Kidney epithelial cell (primary cell): Measurements from ENCODE around the gene APOBEC3F. TPM values are rescaled to one million over a fixed set of nuclear protein-coding genes. Genes with fewer than 3 reads are reported as not detected.
"Not testable (repeated sequence)": the region's sequence is repeated elsewhere in the genome, so short reads cannot be mapped to it uniquely, and the experiment has no call there.

Experiments
- DNase-seq: peaks from one replicate; pipeline ENCODE4 v3.0.0-alpha.2; 2010; ENCODE audit warnings: low read depth
- H3K27me3 ChIP-seq: 2 replicates; pipeline ENCODE4 v1.6.0; 2011; ENCODE audit warnings: low read length; ENCODE audit not compliant: control insufficient read depth, insufficient read depth
- H3K36me3 ChIP-seq: 2 replicates; pipeline ENCODE4 v1.5.1; 2011; ENCODE audit warnings: low read length; ENCODE audit not compliant: control insufficient read depth, insufficient read depth
- H3K4me3 ChIP-seq: 2 replicates; pipeline ENCODE4 v1.5.1; 2011; ENCODE audit warnings: low read depth, mild to moderate bottlenecking, control low read depth, low read length
- CTCF ChIP-seq: IDR thresholded peaks from 2 replicates; pipeline ENCODE4 v1.5.1; 2011; ENCODE audit warnings: mild to moderate bottlenecking, moderate library complexity, low read length, control low read depth, inconsistent platforms; ENCODE audit not compliant: insufficient read depth, poor library complexity, severe bottlenecking
- total RNA-seq: library from RNA; depleted of rRNA; stranded (reverse); fragments of >200 nt; gene quantifications from 2 replicates; pipeline ENCODE4 v1.2.3, GENCODE V29; 2015

The APOBEC3F gene
- 7.5 and 8.7 TPM in 2 replicates for total RNA-seq

DNA sequence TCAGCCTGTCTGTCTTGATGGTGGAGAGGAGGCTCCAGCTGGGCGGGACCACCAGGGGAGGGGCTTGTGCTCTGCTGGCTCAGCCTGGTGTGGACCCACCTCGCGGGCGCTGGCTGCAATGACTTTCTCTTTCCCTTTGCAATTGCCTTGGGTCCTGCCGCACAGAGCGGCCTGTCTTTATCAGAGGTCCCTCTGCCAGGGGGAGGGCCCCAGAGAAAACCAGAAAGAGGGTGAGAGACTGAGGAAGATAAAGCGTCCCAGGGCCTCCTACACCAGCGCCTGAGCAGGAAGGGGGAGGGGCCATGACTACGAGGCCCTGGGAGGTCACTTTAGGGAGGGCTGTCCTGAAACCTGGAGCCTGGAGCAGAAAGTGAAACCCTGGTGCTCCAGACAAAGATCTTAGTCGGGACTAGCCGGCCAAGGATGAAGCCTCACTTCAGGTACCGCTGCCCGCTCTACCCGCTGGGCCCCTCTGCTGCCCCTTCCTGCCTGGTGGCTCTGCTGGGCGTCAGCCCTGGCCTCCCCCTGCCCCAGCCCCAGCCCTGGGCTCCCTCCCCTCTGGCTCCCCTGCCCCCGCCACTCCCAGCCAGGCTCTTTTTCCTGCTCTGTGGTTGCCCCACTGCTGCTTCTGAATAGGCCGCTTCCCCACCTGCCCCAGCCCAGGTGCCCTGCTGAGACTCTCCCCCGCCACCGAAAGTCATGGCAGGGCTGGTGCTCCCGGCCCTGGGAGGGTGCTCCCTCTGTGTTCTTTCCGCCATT is at the start of gene APOBEC3F:
TSS of gene APOBEC3F (plus strand) at position 327 of the 759 bp plus-strand sequence. CDS start at position 424, 97 bp downstream.
- H3K4me3 ChIP-seq: peak within 1 kb of the TSS; percentile 61
- not testable (repeated sequence) for H3K27me3 ChIP-seq, H3K36me3 ChIP-seq
- DNase-seq: peak; percentile 5

GRCh38 chr22:38992871-38993371 is 47.7 kb upstream of the APOBEC3F start:
- not testable (repeated sequence) for DNase-seq, H3K4me3 ChIP-seq, H3K36me3 ChIP-seq
- peaks cover 11% of the 10 kb centered on the region for H3K27me3 ChIP-seq

DNA sequence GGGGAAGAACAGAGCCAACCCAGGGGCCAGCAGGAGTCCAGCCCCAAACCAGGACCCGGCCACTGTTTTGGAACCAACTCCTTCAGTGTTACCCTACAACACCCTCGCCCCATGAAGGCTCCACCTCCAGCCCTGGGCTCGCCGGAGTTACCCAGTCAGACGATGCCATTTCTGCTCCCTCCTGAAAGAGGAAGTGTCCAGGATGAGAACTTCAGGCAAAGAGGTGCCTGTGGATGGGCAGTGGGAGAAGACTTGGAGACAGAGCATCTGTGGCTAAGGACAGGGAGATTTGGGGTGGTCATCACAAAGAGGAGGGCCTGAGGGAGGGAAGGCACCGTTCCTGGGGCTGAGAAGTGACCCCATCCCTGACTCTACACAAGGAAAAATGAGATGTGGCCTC is 44.6 kb upstream of the APOBEC3F start:
- no peaks in the 10 kb centered on the region for H3K36me3 ChIP-seq
- no peak overlapping the region for H3K4me3 ChIP-seq
- TF ChIP-seq CTCF: no peak
- H3K27me3 ChIP-seq: peaks cover 11% of the 10 kb centered on the region
- no peak for DNase-seq

DNA sequence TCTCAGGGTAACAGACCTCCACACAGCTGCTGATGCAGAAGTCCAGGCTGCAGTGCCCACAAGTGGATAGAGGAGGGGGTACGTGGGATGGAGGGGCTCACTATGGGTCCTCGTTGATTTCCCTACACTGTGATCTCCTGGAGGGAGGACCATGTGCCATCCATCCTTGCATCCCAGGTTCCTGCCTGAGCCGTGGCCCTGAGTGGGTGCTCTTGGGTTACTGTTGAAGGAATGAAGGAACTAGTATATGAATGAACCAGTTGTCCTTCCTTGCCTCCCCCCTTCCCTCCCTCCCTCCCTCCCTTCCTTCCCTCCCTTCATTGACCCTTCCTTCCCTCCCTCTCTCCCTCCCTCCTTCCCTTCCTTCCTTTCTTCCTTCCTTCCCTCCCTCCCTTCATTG is 43.1 kb upstream of the APOBEC3F start:
- Histone ChIP-seq H3K4me3 (no peak overlapping the region), H3K27me3 (peaks cover 11% of the 10 kb centered on the region), H3K36me3 (no peaks in the 10 kb centered on the region)
- no peak for DNase-seq
- TF ChIP-seq CTCF: no peak

GRCh38 chr22:39003165-39003638 is 37.5 kb upstream of the APOBEC3F start:
- H3K27me3 ChIP-seq: no peaks in the 10 kb centered on the region
- H3K36me3 ChIP-seq: no peaks in the 10 kb centered on the region
- no peak for DNase-seq
- TF ChIP-seq CTCF: peak; percentile 76
- H3K4me3 ChIP-seq: no peak overlapping the region

- no peak for TF ChIP-seq CTCF
- H3K36me3 ChIP-seq: no peaks in the 10 kb centered on the region
- H3K4me3 ChIP-seq: no peak overlapping the region
- H3K27me3 ChIP-seq: no peaks in the 10 kb centered on the region
- no peak for DNase-seq
These were observed 33.5 kb upstream of the APOBEC3F start for GRCh38 chr22:39007177-39007576.

- H3K27me3 ChIP-seq, H3K4me3 ChIP-seq, H3K36me3 ChIP-seq, DNase-seq: not testable (repeated sequence)
These were observed 32.3 kb upstream of the APOBEC3F start for GRCh38 chr22:39008271-39008850.
